Astrocyte (in vitro differentiated cells and primary cell): Measurements from ENCODE around the gene PRIMA1. TPM values are rescaled to one million over a fixed set of nuclear protein-coding genes. Genes with fewer than 3 reads are reported as not detected.

Experiments used
- DNase-seq: peaks from one replicate; pipeline ENCODE4 v3.0.0-alpha.2; 2010; ENCODE audit warnings: low read depth
- FAIRE-seq: peaks from 2 replicates; lab custom pipeline; 2011; peaks lifted over from hg19 to GRCh38; lab: Jason Lieb, UNC
- H2AFZ ChIP-seq: 2 replicates; pipeline ENCODE4 v1.6.0; 2012; ENCODE audit warnings: low read depth, low read length, inconsistent platforms
- H3K27ac ChIP-seq: 2 replicates; pipeline ENCODE4 v1.5.1; 2011; ENCODE audit warnings: low read depth, low read length, inconsistent platforms
- H3K27me3 ChIP-seq: 2 replicates; pipeline ENCODE4 v1.6.0; 2011; ENCODE audit warnings: low read length, inconsistent platforms; ENCODE audit not compliant: insufficient read depth
- H3K36me3 ChIP-seq: 2 replicates; pipeline ENCODE4 v1.5.1; 2011; ENCODE audit warnings: low read length, inconsistent platforms; ENCODE audit not compliant: insufficient read depth
- H3K4me1 ChIP-seq: 2 replicates; pipeline ENCODE4 v1.5.1; 2011; ENCODE audit warnings: low read length, inconsistent platforms; ENCODE audit not compliant: insufficient read depth
- H3K4me2 ChIP-seq: 2 replicates; pipeline ENCODE4 v1.6.0; 2012; ENCODE audit warnings: low read length, inconsistent platforms
- H3K4me3 ChIP-seq: 2 replicates; pipeline ENCODE4 v1.5.1; 2011; ENCODE audit warnings: low read depth, mild to moderate bottlenecking, low read length, inconsistent platforms; ENCODE audit not compliant: insufficient read depth
- H3K79me2 ChIP-seq: 2 replicates; pipeline ENCODE4 v1.6.0; 2012; ENCODE audit warnings: mild to moderate bottlenecking, low read length, inconsistent platforms; ENCODE audit not compliant: insufficient read depth
- H3K9ac ChIP-seq: 2 replicates; pipeline ENCODE4 v1.6.0; 2012; ENCODE audit warnings: mild to moderate bottlenecking, low read length, inconsistent platforms
- H3K9me3 ChIP-seq: 2 replicates; pipeline ENCODE4 v1.5.1; 2012; ENCODE audit warnings: low read depth, mild to moderate bottlenecking, low read length, inconsistent platforms; ENCODE audit not compliant: insufficient read depth
- H4K20me1 ChIP-seq: 2 replicates; pipeline ENCODE4 v1.6.0; 2012; ENCODE audit warnings: low read length, inconsistent platforms; ENCODE audit not compliant: insufficient read depth
- H3K27ac Mint-ChIP-seq: one replicate; pipeline ENCODE4 v1.8.0; 2021; ENCODE audit warnings: mild to moderate bottlenecking, mixed read lengths; ENCODE audit not compliant: unreplicated experiment
- H3K27me3 Mint-ChIP-seq: one replicate; pipeline ENCODE4 v1.8.0; 2021; ENCODE audit warnings: low read depth, mixed read lengths; ENCODE audit not compliant: unreplicated experiment
- H3K36me3 Mint-ChIP-seq: one replicate; pipeline ENCODE4 v1.8.0; 2021; ENCODE audit warnings: low read depth, mixed read lengths; ENCODE audit not compliant: unreplicated experiment
- H3K4me1 Mint-ChIP-seq: one replicate; pipeline ENCODE4 v1.8.0; 2021; ENCODE audit warnings: low read depth, mixed read lengths; ENCODE audit not compliant: unreplicated experiment
- H3K4me3 Mint-ChIP-seq: one replicate; pipeline ENCODE4 v1.8.0; 2021; ENCODE audit warnings: mild to moderate bottlenecking, moderate library complexity, mixed read lengths; ENCODE audit not compliant: unreplicated experiment
- H3K9me3 Mint-ChIP-seq: one replicate; pipeline ENCODE4 v1.8.0; 2021; ENCODE audit warnings: mild to moderate bottlenecking, mixed read lengths; ENCODE audit not compliant: unreplicated experiment
- EZH2 ChIP-seq: IDR thresholded peaks from 2 replicates; pipeline ENCODE4 v1.6.1; 2012; ENCODE audit warnings: mild to moderate bottlenecking, low read length, inconsistent platforms; ENCODE audit not compliant: insufficient read depth
- total RNA-seq: library from RNA; stranded (reverse); gene quantifications from 2 replicates; pipeline ENCODE4 v1.2.1, GENCODE V29; 2021
- TF ChIP-seq, protein P1 (sequence below): IDR thresholded peaks from 2 replicates; pipeline ENCODE4 v1.5.1; 2011; ENCODE audit warnings: low read depth, mild to moderate bottlenecking, inconsistent platforms, low read length, moderate library complexity; ENCODE audit not compliant: insufficient read depth

The PRIMA1 gene
- total RNA-seq, 1 donor from 2014 or later = not detected

DNA sequence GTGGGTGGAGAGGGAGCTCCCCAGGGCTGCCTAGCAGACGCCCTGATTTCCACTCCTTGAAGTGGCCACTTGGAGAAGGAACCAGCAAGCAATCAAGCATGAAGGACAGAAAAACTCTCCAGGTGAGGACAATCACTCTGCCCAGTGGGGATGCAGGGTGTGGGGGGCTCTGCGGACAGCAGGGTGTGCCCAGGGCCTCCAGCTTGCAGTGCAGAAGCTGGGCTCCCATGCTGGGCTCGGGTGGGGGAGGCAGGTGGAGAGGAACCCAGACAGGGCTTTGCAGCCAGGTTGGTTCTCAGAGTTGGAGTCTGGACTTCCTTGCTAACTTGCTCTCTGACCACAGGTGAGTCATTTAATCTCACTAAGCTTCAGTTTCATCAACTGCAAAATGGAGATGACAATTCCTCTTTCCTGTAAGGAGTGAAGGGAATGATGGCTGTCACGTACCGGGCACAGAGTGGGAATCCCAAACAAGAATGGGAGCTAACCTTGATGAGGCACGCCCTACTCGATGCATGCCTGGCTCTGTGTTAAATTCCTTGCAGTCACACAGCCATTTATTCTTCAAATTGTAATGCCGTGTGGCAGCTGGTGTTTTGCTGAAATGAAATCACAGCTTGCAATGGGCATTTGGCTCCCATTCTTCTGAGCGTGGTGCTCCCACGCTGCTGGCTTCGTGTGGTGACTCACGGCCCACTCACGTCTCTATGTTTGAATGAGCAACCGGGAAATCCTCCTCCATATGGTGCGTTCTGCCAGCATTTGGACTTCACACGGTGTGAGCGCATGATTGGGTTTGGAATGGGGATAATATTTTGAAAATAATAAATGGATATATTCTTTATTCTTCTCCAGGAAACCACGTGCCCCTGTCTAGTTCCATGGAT, 75.2 kb downstream of the PRIMA1 start:
- H3K9me3 ChIP-seq = no peaks in the 10 kb centered on the region
- FAIRE-seq = no peak
- no peak overlapping the region for H3K9ac ChIP-seq
- H3K27me3 Mint-ChIP-seq = peaks cover 16% of the 10 kb centered on the region
- H3K4me3 Mint-ChIP-seq = no peak overlapping the region
- H3K36me3 ChIP-seq = no peaks in the 10 kb centered on the region
- TF ChIP-seq, protein P1, sequence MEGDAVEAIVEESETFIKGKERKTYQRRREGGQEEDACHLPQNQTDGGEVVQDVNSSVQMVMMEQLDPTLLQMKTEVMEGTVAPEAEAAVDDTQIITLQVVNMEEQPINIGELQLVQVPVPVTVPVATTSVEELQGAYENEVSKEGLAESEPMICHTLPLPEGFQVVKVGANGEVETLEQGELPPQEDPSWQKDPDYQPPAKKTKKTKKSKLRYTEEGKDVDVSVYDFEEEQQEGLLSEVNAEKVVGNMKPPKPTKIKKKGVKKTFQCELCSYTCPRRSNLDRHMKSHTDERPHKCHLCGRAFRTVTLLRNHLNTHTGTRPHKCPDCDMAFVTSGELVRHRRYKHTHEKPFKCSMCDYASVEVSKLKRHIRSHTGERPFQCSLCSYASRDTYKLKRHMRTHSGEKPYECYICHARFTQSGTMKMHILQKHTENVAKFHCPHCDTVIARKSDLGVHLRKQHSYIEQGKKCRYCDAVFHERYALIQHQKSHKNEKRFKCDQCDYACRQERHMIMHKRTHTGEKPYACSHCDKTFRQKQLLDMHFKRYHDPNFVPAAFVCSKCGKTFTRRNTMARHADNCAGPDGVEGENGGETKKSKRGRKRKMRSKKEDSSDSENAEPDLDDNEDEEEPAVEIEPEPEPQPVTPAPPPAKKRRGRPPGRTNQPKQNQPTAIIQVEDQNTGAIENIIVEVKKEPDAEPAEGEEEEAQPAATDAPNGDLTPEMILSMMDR = no peak
- no peak for TF ChIP-seq EZH2
- no peaks in the 10 kb centered on the region for H3K79me2 ChIP-seq
- no peak for DNase-seq
- H3K4me2 ChIP-seq = no peak overlapping the region
- H3K4me3 ChIP-seq = no peak overlapping the region
- H3K36me3 Mint-ChIP-seq = no peaks in the 10 kb centered on the region
- H3K27ac ChIP-seq = no peak overlapping the region
- no peak overlapping the region for H2AFZ ChIP-seq
- no peaks in the 10 kb centered on the region for H4K20me1 ChIP-seq
- peaks cover 4% of the 10 kb centered on the region for H3K4me1 Mint-ChIP-seq
- no peaks in the 10 kb centered on the region for H3K4me1 ChIP-seq
- H3K27me3 ChIP-seq = no peaks in the 10 kb centered on the region
- no peak overlapping the region for H3K27ac Mint-ChIP-seq
- H3K9me3 Mint-ChIP-seq = no peaks in the 10 kb centered on the region

DNA sequence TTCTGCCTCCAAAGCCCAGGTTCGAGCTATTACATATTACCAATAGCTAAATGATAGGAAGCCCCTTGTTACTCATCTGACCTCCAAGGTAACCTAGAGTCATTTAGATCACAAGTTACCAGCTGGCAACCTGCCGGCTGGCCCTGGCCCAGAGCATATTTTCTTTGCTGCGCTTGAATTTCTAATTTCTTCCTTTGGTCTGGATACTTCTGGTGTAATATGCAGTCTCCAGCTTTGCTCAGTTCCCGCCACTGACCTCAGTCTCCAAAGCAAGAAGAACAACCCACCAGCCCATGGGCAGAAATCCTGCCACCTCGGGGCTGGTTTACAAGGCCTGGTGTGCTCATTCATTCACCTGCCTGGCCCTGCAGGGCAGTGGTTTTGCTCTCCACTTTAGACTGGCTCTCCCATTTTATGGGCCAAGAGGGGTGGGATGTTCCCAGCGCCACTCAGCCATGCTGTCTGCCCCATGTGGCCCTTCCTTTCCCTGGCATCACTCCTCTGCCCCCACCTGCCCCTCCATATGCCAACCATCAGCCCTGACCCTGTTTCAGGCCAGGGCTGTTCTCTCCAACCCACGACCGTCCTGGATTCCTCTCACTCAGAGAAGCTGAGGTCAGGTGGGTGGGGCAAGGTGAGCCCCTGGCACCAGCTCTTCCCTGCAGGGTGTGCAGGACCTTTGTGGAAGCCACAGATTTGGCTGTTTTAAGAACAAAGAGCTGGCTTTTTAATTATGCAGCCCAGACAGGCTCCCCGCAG, 76.0 kb downstream of the PRIMA1 start:
- H3K27ac Mint-ChIP-seq = no peak overlapping the region
- H4K20me1 ChIP-seq = no peaks in the 10 kb centered on the region

More for the DNA sequence above, 76.0 kb downstream of the PRIMA1 start:
- no peaks in the 10 kb centered on the region for H3K9me3 ChIP-seq
- Mint-ChIP-seq H3K9me3 (no peaks in the 10 kb centered on the region), H3K27me3 (peaks cover 16% of the 10 kb centered on the region), H3K4me1 (peaks cover 4% of the 10 kb centered on the region), H3K36me3 (no peaks in the 10 kb centered on the region), H3K4me3 (no peak overlapping the region)
- no peak for DNase-seq
- H3K4me3 ChIP-seq = no peak overlapping the region
- no peak overlapping the region for H3K27ac ChIP-seq
- no peaks in the 10 kb centered on the region for H3K4me1 ChIP-seq
- no peak overlapping the region for H3K9ac ChIP-seq
- H3K79me2 ChIP-seq = no peaks in the 10 kb centered on the region
- H3K36me3 ChIP-seq = no peaks in the 10 kb centered on the region
- H2AFZ ChIP-seq = no peak overlapping the region
- FAIRE-seq = no peak
- no peak overlapping the region for H3K4me2 ChIP-seq
- TF ChIP-seq EZH2 = no peak
- TF ChIP-seq, protein P1 = no peak
- no peaks in the 10 kb centered on the region for H3K27me3 ChIP-seq
